CD4-positive, alpha-beta T cell (primary cell): ENCODE results near the gene SORBS1. TPM values are rescaled to one million over a fixed set of nuclear protein-coding genes. Genes with fewer than 3 reads are reported as not detected.

Experiments used
- ATAC-seq: fragments of 200-7000 bp; cut with Tn5 transposase; one replicate; pipeline ENCODE4 v1.10.0; 2022; ENCODE audit warnings: mild to moderate bottlenecking; ENCODE audit not compliant: poor library complexity
- CTCF ChIA-PET: fragments of 350-600 bp; sonication (Branson Sonifier 250); formaldehyde crosslinking; loops from one replicate; lab custom pipeline; 2021; ENCODE audit warnings: antibody characterized with exemption, inconsistent platforms; lab: Charles Lee
- POLR2A ChIA-PET: fragments of 350-600 bp; sonication (Branson Sonifier 250); formaldehyde crosslinking; loops from one replicate; lab custom pipeline; 2021; ENCODE audit warnings: antibody characterized with exemption, inconsistent platforms; lab: Charles Lee
- DNase-seq, 14 experiments: peaks; one replicate each; pipeline ENCODE4 v3.0.0-alpha.2; 2013 to 2020; ENCODE audit warnings: mixed read lengths in 2 of 14
- H3K27ac ChIP-seq, 2 donors: one replicate each; pipeline versions ENCODE4 v1.5.1 to v1.7.0; 2013; ENCODE audit warnings: low read length in 2 of 2, low read depth in 1 of 2, mild to moderate bottlenecking in 1 of 2
- H3K27me3 ChIP-seq, 2 experiments: 1 replicate in 1 of 2; 2 replicates in 1 of 2; pipeline versions ENCODE4 v1.6.1 to v1.7.0; 2013; ENCODE audit warnings: low read length in 2 of 2, control low read depth in 1 of 2, mild to moderate bottlenecking in 1 of 2, moderate library complexity in 1 of 2; ENCODE audit not compliant: insufficient read depth in 2 of 2, control insufficient read depth in 1 of 2
- H3K36me3 ChIP-seq: one replicate; pipeline ENCODE4 v1.6.1; 2013; ENCODE audit warnings: low read length, control low read depth; ENCODE audit not compliant: insufficient read depth
- H3K4me1 ChIP-seq: one replicate; pipeline ENCODE4 v1.6.1; 2013; ENCODE audit warnings: low read length, control low read depth; ENCODE audit not compliant: insufficient read depth
- H3K4me3 ChIP-seq: one replicate; pipeline ENCODE4 v1.5.1; 2013; ENCODE audit warnings: mild to moderate bottlenecking, low read length, moderate library complexity
- H3K9me3 ChIP-seq, 2 experiments: 1 replicate in 1 of 2; 2 replicates in 1 of 2; pipeline versions ENCODE4 v1.6.1 to v1.7.0; 2013; ENCODE audit warnings: low read length in 2 of 2, mild to moderate bottlenecking in 2 of 2, control low read depth in 1 of 2, moderate library complexity in 1 of 2; ENCODE audit not compliant: control insufficient read depth in 1 of 2, insufficient read depth in 1 of 2
- H3K27ac Mint-ChIP-seq: one replicate; pipeline ENCODE4 v1.8.0; 2020; ENCODE audit warnings: mixed read lengths
- H3K27me3 Mint-ChIP-seq: one replicate; pipeline ENCODE4 v1.8.0; 2021; ENCODE audit warnings: mixed read lengths
- H3K36me3 Mint-ChIP-seq: one replicate; pipeline ENCODE4 v1.8.0; 2021; ENCODE audit warnings: low read depth, mixed read lengths
- H3K4me1 Mint-ChIP-seq: one replicate; pipeline ENCODE4 v1.8.0; 2021; ENCODE audit warnings: low read depth, mixed read lengths
- H3K4me3 Mint-ChIP-seq: one replicate; pipeline ENCODE4 v1.8.0; 2020; ENCODE audit warnings: mild to moderate bottlenecking, mixed read lengths
- H3K9me3 Mint-ChIP-seq: one replicate; pipeline ENCODE4 v1.8.0; 2020; ENCODE audit warnings: mixed read lengths
- intact Hi-C, 2 experiments: fragments of 100-400 bp; cut with DNase I in 1 of 2; cut with micrococcal nuclease in 1 of 2; formaldehyde crosslinking; loops; one replicate each; pipeline versions ENCODE4 v1.15.1 to v1.9.0; 2023 to 2025; cut with DNase I, micrococcal nuclease
- total RNA-seq, 174 experiments: library from RNA in 2 of 174; stranded (reverse) in 2 of 174; gene quantifications; one replicate each; pipeline ENCODE4 v1.2.3 and lab custom pipeline; 2021 to 2026
- TF ChIP-seq, protein P1 (sequence below): fragments of 200-600 bp; IDR thresholded peaks from one replicate; pipeline ENCODE4 v1.8.0; 2022; ENCODE audit warnings: antibody characterized with exemption, mild to moderate bottlenecking

The SORBS1 gene
- total RNA-seq, 2 experiments from 2014 or later, result 1.4 to 1.8 TPM

DNA sequence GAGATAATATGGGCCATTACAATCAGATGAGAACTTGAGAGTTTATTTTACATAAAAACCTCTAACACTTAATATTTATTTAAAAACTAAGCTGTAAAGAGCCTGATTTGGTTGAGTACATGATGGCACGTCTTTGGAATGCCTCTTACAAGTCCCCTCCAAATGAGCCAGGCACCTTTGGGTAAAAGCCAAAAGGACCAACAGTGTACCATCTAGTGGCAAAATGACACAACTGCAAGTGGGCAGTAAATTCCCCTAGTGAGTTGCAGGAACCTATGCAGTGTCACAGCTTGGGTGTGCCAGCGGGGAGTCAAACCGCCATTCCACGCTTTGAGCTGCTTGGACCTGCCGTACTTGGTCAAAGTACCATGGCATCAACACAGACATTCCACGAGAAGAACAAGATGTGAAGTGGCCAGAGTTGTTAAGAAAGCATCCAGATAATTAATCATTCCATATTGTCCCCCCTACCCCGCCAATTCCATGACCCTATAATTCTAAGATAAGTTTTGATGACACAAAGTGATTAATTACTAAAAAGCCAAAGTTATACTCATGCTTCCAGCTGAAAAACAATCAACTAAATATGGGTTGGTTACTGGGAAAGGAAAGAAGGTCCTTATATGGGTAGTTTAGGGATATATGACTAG lies 115.2 kb downstream of the SORBS1 start:
- H3K4me1 ChIP-seq, result no peaks in the 10 kb centered on the region
- ChIA-PET CTCF (interaction anchor here (1.1 kb wide), 1 partner anchor 8 kb away, joined by 3 read pairs; no protein-coding TSS in a partner anchor), POLR2A (no interaction called here)
- Mint-ChIP-seq H3K36me3 (no peaks in the 10 kb centered on the region), H3K27ac (no peak overlapping the region), H3K27me3 (peaks cover 4% of the 10 kb centered on the region), H3K4me3 (no peak overlapping the region), H3K9me3 (no peaks in the 10 kb centered on the region), H3K4me1 (no peaks in the 10 kb centered on the region)
- no peaks in the 10 kb centered on the region for H3K9me3 ChIP-seq
- H3K4me3 ChIP-seq, result no peak overlapping the region
- H3K27ac ChIP-seq, result no peak overlapping the region
- intact Hi-C loops, result loop anchor here in 1 of 2 experiments (10.0 kb wide), 1 partner anchor 311 kb away; no protein-coding TSS in a partner anchor
- peak in 6 of 14 experiments; percentile 5 to 58 (median 24) for DNase-seq
- H3K27me3 ChIP-seq, result no peaks in the 10 kb centered on the region
- TF ChIP-seq, protein P1, sequence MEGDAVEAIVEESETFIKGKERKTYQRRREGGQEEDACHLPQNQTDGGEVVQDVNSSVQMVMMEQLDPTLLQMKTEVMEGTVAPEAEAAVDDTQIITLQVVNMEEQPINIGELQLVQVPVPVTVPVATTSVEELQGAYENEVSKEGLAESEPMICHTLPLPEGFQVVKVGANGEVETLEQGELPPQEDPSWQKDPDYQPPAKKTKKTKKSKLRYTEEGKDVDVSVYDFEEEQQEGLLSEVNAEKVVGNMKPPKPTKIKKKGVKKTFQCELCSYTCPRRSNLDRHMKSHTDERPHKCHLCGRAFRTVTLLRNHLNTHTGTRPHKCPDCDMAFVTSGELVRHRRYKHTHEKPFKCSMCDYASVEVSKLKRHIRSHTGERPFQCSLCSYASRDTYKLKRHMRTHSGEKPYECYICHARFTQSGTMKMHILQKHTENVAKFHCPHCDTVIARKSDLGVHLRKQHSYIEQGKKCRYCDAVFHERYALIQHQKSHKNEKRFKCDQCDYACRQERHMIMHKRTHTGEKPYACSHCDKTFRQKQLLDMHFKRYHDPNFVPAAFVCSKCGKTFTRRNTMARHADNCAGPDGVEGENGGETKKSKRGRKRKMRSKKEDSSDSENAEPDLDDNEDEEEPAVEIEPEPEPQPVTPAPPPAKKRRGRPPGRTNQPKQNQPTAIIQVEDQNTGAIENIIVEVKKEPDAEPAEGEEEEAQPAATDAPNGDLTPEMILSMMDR, result peak; percentile 79
- H3K36me3 ChIP-seq, result no peaks in the 10 kb centered on the region
- peak; percentile 43 for ATAC-seq

GRCh38 chr10:95445223-95445836 lies 115.8 kb downstream of the SORBS1 start:
- H3K27me3 ChIP-seq, result no peaks in the 10 kb centered on the region
- Mint-ChIP-seq H3K9me3 (no peaks in the 10 kb centered on the region), H3K4me3 (no peak overlapping the region), H3K27ac (no peak overlapping the region), H3K36me3 (no peaks in the 10 kb centered on the region), H3K4me1 (no peaks in the 10 kb centered on the region), H3K27me3 (peaks cover 4% of the 10 kb centered on the region)
- no peak overlapping the region for H3K4me3 ChIP-seq
- ATAC-seq (no peak), DNase-seq (no peak)
- H3K36me3 ChIP-seq, result no peaks in the 10 kb centered on the region
- no peaks in the 10 kb centered on the region for H3K9me3 ChIP-seq
- ChIA-PET CTCF (interaction anchor here (1.1 kb wide), 1 partner anchor 9 kb away, joined by 3 read pairs; no protein-coding TSS in a partner anchor), POLR2A (no interaction called here)
- no peak overlapping the region for H3K27ac ChIP-seq
- intact Hi-C loops, result loop anchor here in 1 of 2 experiments (10.0 kb wide), 1 partner anchor 311 kb away; no protein-coding TSS in a partner anchor
- TF ChIP-seq, protein P1, result no peak
- no peaks in the 10 kb centered on the region for H3K4me1 ChIP-seq

DNA sequence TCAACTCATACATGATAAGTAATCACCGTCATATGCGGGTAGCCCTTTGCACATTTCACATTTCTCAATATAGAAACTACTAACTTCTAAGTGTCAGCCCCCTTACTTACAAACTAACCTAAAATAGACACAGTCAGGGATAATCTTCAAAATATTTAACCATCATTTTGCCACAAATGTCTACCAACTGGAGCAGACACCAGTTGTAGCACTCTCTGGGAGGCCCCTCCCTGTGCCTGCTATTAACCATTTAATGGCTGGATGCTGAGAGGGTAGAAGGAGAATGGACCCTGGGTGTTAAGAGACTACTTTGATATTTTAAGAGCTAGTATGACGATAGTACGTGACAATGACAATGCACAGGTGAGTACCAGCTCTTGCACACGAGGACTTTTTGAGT lies 116.4 kb downstream of the SORBS1 start:
- no peaks in the 10 kb centered on the region for H3K9me3 Mint-ChIP-seq
- Histone ChIP-seq H3K36me3 (no peaks in the 10 kb centered on the region), H3K27me3 (no peaks in the 10 kb centered on the region), H3K9me3 (no peaks in the 10 kb centered on the region), H3K4me1 (no peaks in the 10 kb centered on the region), H3K4me3 (no peak overlapping the region), H3K27ac (no peak overlapping the region)
- peaks cover 4% of the 10 kb centered on the region for H3K27me3 Mint-ChIP-seq
- no peaks in the 10 kb centered on the region for H3K36me3 Mint-ChIP-seq
- no peak overlapping the region for H3K27ac Mint-ChIP-seq
- intact Hi-C loops, result loop anchor here in 1 of 2 experiments (10.0 kb wide), 1 partner anchor 310 kb away; no protein-coding TSS in a partner anchor
- TF ChIP-seq, protein P1, result no peak
- CTCF ChIA-PET, result no interaction called here
- ATAC-seq, result no peak
- H3K4me1 Mint-ChIP-seq, result no peaks in the 10 kb centered on the region
- H3K4me3 Mint-ChIP-seq, result no peak overlapping the region
- POLR2A ChIA-PET, result no interaction called here
- no peak for DNase-seq
